C1 segment of cervical spinal cord (tissue), 14 donors: ENCODE measurements around the gene SNAP25.

ENCODE experiments used
- DNase-seq, 14 donors: peaks; one replicate each; lab custom pipeline; 2025; lab: John Stamatoyannopoulos, UW

SNAP25 gene

DNA sequence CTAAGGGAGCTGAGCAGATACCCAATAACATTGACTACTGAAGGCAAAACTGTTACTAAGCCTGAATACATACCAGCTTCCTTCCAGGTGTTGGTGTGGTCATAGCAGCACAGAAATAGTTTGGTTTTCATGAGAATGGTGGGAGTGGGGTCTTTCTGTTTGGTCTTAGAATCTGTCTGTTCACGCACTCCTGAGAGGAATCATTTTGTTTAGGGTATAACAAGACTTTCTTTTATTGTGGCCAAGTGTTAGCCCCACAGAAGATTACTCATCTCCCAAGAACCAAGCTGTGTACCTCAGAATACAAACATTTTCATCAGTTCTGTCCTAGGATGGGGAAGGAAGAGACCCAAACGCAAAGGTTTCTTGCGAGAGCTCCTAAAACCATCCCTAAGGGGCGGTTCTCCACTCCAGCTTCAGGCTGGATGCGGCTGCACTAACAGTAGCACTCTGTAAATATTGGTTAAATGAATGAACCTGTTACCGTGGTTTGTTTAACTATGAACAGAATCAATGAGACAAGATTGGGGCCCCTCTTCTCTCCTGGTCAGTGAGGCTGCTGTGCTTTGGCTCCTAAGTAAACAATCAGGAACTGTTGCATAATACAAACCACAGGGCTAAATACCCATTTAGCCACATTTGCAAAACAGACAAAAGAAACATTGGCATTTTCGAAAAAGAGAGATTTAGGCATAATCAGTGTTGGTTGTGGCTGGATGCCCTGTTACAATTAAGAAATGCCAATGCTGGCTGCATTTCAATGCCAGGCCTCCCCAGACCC lies 44.9 kb downstream of the SNAP25 start:
- DNase-seq: no peak

DNA sequence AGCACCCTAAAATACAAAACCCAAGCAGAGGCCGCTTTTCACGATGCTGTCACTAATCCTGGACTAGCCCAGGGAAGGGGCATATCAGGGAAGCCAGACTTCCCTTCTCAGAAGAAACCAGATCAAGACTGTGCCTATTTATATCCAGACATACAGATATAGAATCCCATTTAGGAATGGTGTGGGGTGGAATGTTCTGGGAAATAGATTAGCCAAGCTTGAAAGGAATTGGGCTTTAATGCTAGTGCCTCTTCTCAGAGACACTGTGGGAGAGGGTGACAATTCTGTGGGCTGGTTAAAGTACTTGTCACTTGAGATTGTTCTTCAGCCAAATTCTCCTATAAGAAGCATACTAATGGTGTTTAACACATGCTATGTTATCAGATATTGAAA lies 45.5 kb downstream of the SNAP25 start:
- DNase-seq: no peak

DNA sequence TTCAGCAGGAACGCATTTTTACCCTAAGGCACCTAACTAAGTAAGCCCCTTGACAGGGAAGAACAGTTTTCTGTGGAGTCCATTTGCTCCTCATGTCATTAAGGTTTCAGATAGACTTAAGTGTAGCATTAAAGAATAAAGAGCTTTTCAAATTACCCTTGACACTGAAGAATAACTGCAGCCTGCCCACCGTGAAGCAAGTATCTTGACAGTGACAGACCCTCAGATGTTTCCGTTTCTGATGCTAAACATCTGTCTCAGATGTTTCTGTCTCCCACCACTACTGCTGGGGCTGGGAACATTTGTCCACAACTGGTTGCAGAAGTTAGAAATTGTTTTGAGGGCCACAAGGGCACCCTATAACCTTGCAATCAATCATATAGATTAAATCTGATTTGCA lies 50.0 kb downstream of the SNAP25 start:
- no peak for DNase-seq

DNA sequence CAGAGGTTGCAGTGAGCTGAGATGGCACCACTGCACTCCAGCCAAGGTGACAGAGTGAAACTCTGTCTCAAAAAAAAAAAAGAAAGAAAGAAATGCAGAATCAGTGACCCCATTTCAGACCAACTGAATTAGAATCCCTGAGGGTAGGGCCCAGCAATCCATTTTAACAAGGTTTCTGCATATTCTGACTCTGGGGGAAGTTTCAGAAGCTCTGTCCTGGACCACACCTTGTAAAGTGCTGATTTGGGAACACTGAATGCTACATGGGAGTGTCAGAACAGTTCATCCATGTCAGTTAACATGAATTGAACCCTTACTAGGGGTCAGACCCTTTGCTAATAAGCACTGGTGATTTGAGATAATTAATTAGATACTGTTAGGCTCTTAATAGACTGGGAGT lies 52.0 kb downstream of the SNAP25 start:
- DNase-seq: no peak

DNA sequence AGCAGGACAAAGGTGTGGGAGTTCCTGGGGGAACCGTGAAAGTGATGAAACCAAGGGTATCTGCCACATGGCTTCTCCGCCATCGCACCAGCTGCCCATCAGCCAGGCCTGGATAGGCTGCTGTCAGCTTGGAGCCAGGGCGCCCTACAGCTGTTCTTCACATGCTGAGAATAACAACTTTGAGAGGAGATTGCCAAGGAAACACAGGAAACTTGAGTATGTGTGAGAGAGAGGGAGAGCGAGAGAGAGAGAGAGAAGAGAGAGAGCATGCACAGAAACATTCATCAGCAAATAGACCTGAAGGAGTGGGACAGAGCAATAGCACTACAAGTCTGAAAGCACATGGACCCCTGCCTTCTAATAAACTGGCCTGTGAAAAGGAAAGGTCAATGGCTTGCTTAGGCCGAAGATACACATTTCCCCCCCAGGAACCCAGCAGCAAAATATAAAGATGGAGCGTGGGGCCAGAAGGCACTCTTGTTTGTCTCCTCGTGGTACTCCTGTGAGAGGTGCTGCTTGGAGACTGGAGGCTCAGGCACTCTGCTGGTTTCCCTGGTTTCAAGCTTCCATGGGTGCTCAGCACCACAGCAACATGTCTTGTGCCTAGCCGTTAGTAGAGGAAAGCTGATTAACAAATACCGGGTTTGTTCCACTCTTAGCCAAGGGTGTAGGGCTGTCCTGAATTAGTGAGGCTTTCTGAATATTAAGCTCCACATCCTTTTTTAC lies 53.0 kb downstream of the SNAP25 start:
- no peak for DNase-seq

DNA sequence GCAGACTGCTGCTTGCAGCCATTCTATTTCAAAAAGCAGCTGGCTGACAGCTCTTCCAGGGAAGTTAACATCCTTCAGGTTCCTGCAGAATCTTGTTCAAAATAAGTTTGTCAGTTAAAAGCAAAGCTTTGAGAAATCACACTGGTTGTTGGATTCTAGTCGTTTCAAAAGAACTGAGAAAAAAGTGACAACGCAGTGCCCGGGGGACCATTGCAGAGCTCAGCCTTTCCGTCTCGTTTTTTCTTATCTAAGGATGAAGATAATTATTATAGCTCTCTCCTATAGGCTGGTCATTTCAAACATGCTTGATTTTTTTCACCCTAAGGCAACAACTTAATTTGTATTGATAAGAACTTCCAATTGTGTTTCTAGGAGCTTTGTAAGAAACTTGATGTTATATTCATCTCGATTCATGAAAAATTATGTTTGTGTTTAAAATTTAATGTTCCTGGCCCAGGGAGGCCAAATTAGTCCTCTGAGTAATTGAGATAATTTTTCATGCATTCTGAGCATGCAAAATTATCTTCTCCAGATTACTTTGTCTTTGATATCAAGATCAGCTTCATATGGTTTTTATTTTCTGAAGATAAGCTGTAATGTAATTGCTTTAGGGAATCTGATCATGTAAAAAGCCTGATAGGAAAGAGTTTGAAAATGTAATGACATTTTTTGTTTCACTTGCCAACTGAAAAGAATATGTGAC lies 58.4 kb downstream of the SNAP25 start:
- no peak for DNase-seq

DNA sequence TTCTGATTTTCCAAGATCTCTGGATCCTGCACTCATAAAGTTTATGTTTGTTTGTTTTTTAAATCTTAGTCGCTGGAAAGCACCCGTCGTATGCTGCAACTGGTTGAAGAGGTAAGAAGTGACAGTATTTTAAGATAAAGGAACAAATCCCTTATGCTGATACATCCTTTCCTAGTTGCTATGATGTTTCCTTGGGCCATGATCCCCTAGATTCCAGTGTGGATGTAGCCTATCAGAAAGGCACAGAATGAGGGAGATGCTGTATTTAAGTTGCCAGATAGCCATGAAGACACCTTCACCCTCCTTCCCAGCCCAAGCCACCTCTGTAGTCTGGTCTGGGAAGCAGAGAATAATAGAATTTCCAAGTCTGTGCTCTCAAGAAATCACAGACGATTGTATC lies 59.0 kb downstream of the SNAP25 start:
- DNase-seq: no peak

DNA sequence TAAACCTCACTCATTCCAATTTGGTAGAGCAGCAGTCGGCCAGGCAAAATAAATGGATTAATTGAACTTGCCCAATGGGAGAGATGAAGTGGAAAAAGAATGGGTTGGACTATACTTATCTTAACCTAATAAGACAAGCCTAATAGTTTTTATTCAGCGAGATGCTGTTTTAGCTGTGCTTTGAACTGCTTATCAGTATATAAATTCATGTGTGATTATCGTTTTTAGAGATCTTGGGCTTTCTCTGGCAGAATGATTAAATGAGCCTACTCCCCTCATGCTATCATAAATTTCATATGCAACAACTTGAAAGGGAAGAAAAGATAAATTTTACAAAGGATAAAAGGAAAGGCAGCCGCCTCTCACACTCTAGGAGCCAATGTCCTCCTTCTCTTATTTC lies 59.8 kb downstream of the SNAP25 start:
- DNase-seq: no peak

DNA sequence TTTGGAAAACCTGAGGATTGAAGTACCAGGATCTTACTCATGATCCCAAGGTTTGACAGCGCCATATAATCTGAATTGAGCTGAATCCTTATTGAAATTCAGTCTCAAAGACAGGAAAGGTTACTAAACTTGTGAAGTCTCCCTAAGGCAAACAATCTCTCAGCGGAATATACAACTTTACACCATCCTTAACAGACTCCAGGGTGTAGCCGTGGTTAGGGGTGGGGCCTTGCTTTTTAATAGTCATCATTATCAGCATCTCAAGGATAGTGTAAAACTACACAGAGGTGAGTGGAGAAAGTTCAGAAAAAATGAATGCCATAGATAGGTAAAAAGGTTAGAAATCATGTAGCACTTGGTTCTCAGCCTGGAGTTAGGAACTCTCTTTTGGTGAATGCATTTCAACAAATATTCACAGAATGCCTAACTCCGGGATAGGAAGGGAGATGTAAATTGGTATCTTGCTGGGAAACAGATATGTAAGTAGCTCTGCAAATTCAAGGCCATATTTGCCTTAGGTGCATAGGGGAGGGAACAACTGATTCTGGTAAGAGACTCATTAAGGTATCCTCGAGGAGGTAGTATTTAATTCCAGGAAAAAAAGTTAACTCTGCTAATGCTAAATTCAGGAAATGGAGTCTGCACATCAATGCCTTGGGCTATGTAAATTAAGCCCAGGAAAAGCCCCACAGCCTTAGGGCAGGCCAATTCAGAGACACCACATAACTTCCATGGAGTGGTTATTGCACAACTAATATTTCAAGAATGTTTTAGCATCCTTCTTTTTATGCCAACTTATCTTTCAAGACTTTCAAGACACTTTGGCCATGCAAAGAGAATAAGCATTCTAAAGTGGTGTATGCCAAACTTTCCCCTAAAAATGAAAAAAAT lies 61.6 kb downstream of the SNAP25 start:
- no peak for DNase-seq

DNA sequence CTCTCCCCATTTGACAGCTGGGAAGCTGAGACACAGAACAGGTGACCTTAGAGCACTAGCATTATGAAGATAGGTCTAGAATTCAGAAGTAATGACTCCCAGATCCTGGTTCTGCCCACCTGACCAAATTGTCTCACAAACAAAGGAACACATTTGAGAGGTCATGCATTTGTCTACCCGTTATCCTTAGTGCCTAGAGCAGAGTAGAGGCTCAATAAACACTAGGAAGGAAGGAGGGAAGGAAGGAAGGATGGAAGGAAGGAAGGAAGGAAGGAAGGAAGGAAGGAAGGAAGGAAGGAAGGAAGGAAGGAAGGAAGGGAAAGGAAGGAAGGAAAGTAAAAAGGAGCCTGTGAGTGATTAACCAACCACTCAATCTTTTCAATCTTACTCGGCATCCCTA lies 63.3 kb downstream of the SNAP25 start:
- no peak for DNase-seq

DNA sequence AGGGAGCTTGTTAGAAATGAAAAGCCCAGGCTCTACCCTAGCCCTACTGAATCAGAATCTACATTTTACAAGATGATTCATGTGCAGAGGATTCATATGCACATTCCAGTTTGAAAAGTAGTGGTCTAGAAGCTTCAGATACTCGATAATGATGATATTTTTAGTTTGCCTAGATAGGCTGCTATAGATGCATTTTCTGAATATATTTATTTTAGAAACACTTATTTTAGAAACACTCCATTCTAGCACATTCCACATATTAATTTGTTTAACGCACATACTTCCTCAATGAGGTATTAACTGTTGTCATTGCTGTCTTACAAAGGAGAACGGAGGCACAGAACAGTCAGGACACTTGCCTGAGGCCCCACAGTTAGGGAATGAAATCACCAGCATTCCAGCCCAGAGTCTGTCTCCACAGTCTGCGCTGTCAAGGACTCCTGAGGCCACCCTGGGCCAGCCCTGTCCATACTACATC lies 64.4 kb downstream of the SNAP25 start:
- DNase-seq: no peak

DNA sequence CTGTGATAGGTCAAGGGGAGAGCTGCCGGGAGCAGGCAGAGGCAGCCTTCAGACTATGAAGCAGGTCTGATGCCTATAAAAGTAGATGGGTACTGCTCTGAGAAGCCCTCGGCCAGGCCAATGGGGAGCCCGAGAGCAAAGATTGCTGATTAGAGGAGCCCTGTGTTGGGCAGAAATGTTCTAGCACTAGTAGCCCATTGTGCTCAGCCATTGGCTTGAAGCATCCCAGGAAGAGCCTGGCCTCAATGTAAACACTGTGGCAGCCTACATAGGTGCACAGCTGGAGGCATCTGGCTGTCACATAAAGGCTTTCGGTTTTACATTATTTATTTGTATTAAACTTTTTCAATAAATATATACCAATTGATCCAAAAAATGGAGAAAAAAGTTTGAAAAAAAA lies 67.7 kb downstream of the SNAP25 start:
- DNase-seq: no peak

DNA sequence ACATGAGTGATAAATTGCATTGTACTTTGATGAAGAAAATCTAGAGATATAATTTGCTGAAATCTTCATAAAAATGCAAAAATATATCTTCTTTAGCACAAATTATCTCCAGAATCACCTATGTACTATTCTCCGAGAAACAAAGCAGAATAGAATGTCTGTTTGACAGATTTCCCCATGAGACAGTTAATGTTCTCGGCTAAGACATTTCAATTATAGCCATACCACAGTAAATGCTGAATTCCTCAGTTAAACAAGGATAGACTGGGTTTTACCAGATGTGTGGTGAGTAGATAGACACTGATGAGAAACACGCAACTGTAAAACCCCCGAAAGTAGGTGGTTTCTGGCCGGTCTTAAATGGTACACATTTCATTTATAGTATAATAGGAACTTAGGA lies 69.8 kb downstream of the SNAP25 start:
- DNase-seq: no peak

DNA sequence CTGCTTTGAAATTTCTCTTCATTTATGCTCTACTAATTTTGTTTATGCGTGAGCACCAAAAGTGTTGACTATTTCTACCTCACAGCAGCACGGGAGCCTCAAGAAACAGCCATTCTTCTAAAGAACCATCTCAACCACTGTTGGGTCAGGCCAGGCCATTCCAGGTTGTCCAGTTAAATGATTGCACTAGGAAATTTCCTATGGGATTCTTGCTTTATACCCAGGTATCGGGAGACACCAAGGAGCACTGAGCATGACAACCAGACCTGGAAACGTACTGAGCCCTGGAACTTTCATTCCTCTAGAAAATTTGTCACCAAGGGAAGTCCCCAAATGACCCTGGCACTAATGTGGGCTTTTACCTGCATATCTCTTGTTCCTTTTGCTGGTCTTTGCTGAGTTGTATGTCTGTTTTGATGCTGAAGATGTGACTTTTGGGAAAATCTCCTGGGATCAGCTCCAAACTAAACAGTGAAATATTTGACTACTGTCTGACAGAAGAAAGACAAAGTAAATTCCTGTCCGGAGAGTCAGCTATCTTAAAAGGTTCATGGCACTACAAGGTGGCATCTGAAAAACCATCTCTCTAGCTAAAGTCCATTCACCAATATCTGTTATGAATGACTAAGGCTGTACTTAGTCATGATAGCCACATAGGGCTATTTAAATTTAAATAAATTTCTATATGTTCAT lies 70.5 kb downstream of the SNAP25 start:
- no peak for DNase-seq

DNA sequence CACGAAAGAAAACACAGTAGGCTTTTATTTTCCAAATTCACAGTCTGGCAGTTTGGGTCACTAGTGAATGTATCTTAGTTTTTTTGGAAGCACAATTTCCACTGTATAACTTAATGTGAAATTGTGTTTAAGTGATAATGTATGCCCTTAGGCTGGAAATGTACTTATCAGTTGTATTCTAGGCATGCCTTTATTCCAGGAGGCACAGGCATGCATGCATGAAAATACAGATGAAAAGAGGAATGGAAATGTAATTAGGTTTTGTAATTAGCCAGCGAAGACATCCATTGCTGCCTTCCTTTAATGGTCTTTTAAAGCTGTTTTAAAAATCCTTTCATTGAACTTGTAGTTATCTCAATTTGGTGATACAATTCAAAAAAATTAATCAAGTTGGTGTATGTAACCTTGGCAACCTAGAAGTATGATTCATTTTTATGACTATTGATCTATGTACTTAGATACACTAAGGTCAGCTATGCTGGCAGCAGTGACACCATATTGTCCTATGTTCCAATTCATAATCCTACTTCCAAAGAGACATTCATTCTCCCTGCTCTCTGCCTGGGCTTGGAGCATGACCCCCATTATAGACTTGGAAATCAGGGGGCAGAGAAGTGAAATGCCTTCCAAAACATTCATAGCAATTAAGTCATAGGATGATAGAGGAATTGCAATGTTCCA lies 73.1 kb downstream of the SNAP25 start:
- DNase-seq: no peak

DNA sequence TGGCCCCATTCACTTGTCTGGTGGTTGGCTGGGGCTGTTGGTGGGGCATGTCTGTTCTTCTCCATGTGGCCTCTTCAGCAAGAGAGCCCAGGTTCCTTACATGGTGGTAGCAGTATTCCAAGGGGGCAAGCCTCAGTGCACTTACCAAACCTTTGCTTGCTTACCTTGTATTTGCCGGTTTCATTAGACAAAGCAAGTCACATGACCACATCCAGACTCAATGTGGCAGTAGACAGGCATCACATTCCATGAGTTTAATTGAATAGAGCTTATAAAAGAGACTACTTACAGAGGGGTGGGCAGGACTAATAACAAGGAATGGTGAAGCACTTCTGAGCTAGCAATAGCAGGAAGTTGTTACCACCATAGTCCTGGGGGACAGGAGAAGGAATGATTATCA lies 78.6 kb downstream of the SNAP25 start:
- DNase-seq: no peak

DNA sequence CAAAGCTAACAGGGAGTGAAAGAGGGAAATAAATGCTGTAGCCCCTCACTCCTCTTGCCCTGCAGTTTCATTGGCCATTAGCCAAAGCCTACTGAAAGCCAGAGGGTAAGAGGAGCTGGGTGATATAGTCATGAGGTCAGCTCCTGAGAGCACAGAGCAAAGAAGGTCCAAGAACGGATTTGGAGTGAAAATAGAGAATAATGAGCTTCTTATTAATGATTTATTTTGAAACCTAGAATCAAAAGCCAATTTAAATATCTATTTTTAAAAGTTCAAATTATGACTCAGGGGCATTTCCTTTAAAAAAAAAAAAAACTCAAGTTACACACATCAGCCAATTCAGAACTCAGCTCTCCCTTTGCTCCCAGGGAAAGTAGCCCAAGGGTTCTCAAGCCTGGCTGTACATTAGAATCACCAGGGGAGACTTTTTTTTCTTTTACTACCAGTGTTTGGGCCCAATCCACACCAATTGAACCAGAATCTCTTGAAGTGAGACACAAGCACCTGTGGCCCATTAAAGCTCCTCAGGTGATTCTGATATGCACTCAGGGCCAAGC lies 79.1 kb downstream of the SNAP25 start:
- DNase-seq: no peak

DNA sequence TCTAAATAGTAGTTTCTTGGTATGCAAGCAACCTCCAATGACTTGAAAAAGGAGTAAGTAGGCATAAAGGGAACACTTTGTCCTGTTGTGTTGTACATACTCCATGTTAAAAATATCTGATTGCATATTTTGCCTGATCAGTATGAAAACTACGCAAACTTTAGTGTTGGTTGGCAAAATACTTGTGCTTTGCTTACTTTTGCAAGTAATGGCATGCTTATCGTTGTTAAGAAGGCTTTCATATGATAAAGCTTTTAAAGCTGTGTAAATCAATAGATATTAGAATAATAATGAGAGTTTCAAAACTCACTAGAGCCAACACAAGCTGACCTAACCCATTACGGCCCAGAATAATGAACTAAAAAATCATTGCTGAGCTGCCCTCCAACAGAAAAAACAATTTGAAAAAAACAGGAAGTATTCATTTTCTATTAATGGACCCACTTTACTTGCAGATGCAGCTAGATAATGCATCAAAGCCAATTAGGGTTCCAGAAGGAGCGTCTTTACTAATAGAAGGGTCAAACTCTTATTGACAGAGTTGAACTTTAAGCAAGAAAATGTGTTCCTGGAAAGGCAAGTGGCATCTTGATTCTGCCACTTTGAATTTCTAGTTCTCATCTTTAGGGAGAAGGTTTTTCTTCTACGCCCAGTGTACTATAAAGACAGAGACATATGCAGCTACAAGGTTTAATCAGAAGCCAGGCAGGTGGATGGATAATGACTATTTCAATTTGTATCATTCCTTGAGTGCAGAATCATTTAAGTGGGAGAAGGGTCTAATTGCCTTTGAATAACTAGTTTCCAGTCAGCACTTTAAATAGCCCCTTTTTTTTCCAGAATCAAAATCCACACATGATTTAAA lies 82.2 kb downstream of the SNAP25 start:
- DNase-seq: no peak

DNA sequence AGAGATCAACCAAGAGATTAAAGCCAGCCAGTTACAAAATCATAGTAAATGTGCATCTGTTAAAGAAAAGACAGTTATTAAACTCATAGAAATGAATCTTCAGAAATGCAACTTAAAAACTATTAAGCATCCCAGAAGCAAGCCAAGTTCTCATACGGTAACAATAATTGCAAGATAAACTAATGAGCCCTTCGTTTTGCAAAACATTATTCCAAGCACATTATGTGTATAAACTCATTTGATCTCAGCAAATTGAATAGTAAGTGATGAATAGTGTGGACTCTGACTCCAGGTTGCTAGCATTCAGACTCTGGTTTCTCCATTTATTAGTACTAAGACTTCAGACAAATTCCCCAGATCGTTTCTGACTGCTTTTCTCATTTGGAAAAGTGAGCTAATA lies 85.2 kb downstream of the SNAP25 start:
- no peak for DNase-seq
